Epidermal melanocyte (primary cell): Measurements from ENCODE around the gene BMPR1B.

Source experiments
- DNase-seq: peaks from one replicate; pipeline ENCODE4 v3.0.0; 2011; ENCODE audit warnings: low spot score; ENCODE audit not compliant: insufficient read length

The BMPR1B gene

GRCh38 chr4:94954251-94954650 lies 196.5 kb downstream of the BMPR1B start:
- DNase-seq: no peak

GRCh38 chr4:94957030-94957429 lies 199.3 kb downstream of the BMPR1B start:
- no peak for DNase-seq

- DNase-seq: no peak
These were observed 201.6 kb downstream of the BMPR1B start for GRCh38 chr4:94959307-94959706.

- DNase-seq: no peak
These were observed 203.0 kb downstream of the BMPR1B start for GRCh38 chr4:94960708-94961107.

- DNase-seq: no peak
These were observed 203.7 kb downstream of the BMPR1B start for GRCh38 chr4:94961420-94961819.

- no peak for DNase-seq
These were observed 204.7 kb downstream of the BMPR1B start for GRCh38 chr4:94962484-94962883.

GRCh38 chr4:94965852-94966251 lies 208.1 kb downstream of the BMPR1B start:
- DNase-seq: no peak

- no peak for DNase-seq
These were observed 210.7 kb downstream of the BMPR1B start for GRCh38 chr4:94968493-94968892.

GRCh38 chr4:94970650-94971049 lies 212.9 kb downstream of the BMPR1B start:
- DNase-seq: no peak

GRCh38 chr4:94974773-94975172 lies 217.0 kb downstream of the BMPR1B start:
- no peak for DNase-seq

- no peak for DNase-seq
These were observed 218.7 kb downstream of the BMPR1B start for GRCh38 chr4:94976371-94977011.

GRCh38 chr4:94978904-94979303 lies 221.1 kb downstream of the BMPR1B start:
- no peak for DNase-seq

- no peak for DNase-seq
These were observed 221.9 kb downstream of the BMPR1B start for GRCh38 chr4:94979621-94980020.

GRCh38 chr4:94995684-94996394 lies 238.1 kb downstream of the BMPR1B start:
- no peak for DNase-seq

GRCh38 chr4:95000076-95000648 lies 242.4 kb downstream of the BMPR1B start:
- no peak for DNase-seq

GRCh38 chr4:95004912-95005311 lies 247.2 kb downstream of the BMPR1B start:
- no peak for DNase-seq

GRCh38 chr4:95007998-95008397 lies 250.2 kb downstream of the BMPR1B start:
- DNase-seq: no peak

GRCh38 chr4:95013236-95013635 lies 255.5 kb downstream of the BMPR1B start:
- no peak for DNase-seq

- no peak for DNase-seq
These were observed 256.3 kb downstream of the BMPR1B start for GRCh38 chr4:95014068-95014467.

- DNase-seq: no peak
These were observed 259.7 kb downstream of the BMPR1B start for GRCh38 chr4:95017305-95018064.

GRCh38 chr4:95018785-95019184 lies 261.0 kb downstream of the BMPR1B start:
- no peak for DNase-seq

GRCh38 chr4:95020521-95020920 lies 262.8 kb downstream of the BMPR1B start:
- DNase-seq: no peak
